Suprapubic skin (tissue), 3 donors: Measurements from ENCODE around the gene CRIP2.

Experiments
- CTCF ChIP-seq, 2 donors: fragments of 200-600 bp in 1 of 2; fragments of 450-650 bp in 1 of 2; sonication (generic) in 1 of 2; IDR thresholded peaks; one replicate each; pipeline ENCODE4 v1.5.1; 2016 to 2019; ENCODE audit warnings: antibody characterized with exemption in 2 of 2, mild to moderate bottlenecking in 1 of 2, moderate library complexity in 1 of 2
- EP300 ChIP-seq: sonication (generic); formaldehyde crosslinking; IDR thresholded peaks from one replicate; pipeline ENCODE4 v1.6.1; 2017; ENCODE audit warnings: antibody characterized with exemption
- POLR2A ChIP-seq, 2 donors: fragments of 450-650 bp; IDR thresholded peaks; one replicate each; pipeline ENCODE4 v1.6.1; 2017; ENCODE audit warnings: antibody characterized with exemption in 2 of 2, mild to moderate bottlenecking in 2 of 2, moderate library complexity in 2 of 2

DNA sequence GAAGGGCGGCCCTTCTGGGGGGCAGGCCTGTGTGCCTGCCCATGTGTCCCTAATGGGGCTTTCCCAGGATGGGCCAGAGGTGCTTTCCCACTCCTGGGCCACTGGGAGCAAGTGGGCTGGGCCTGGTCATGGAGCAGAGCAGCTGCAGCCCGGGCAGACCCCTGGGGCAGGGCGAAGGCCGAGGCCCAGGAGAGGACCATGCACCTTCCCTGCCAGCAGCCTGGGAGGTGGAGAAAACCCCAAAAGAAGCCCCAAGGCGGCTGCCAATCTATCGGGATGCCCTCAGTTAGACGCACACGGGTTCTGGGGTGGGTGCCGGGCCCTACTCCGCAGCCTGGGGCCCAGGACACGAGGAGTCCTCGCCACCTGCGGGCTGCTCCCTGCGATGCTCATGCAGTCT is 16.1 kb upstream of the CRIP2 start:
- no peak for TF ChIP-seq POLR2A (IDR thresholded peaks at IDR 0.05)
- no peak for TF ChIP-seq CTCF (IDR thresholded peaks at IDR 0.05)
- no peak for TF ChIP-seq EP300
